Osteoblast (primary cell): ENCODE measurements around the gene AP3S2. TPM values are rescaled to one million over a fixed set of nuclear protein-coding genes. Genes with fewer than 3 reads are reported as not detected.

Experiments
- DNase-seq: peaks from one replicate; pipeline ENCODE4 v3.0.0; 2011; ENCODE audit warnings: low spot score, mixed read lengths; ENCODE audit not compliant: insufficient read length; ENCODE audit errors: missing footprints
- H2AFZ ChIP-seq: 2 replicates; pipeline ENCODE4 v1.6.0; 2011; ENCODE audit warnings: mild to moderate bottlenecking, low read length
- H3K27ac ChIP-seq: 2 replicates; pipeline ENCODE4 v1.5.1; 2011; ENCODE audit warnings: mild to moderate bottlenecking, low read depth, low read length, moderate library complexity
- H3K27me3 ChIP-seq: 2 replicates; pipeline ENCODE4 v1.6.0; 2012; ENCODE audit warnings: mild to moderate bottlenecking, control low read depth, inconsistent platforms, low read length, moderate library complexity; ENCODE audit not compliant: insufficient read depth
- H3K36me3 ChIP-seq: 2 replicates; pipeline ENCODE4 v1.5.1; 2011; ENCODE audit warnings: mild to moderate bottlenecking, low read length, control low read depth, moderate library complexity; ENCODE audit not compliant: insufficient read depth
- H3K4me1 ChIP-seq: 2 replicates; pipeline ENCODE4 v1.5.1; 2011; ENCODE audit warnings: mild to moderate bottlenecking, low read length, control low read depth, moderate library complexity; ENCODE audit not compliant: insufficient read depth
- H3K4me2 ChIP-seq: 2 replicates; pipeline ENCODE4 v1.6.0; 2011; ENCODE audit warnings: mild to moderate bottlenecking, low read length; ENCODE audit not compliant: insufficient read depth
- H3K4me3 ChIP-seq: fragments of 200-600 bp; sonication (generic); 3 replicates; pipeline ENCODE4 v1.5.1; 2012; ENCODE audit warnings: mild to moderate bottlenecking, low read length, inconsistent platforms; ENCODE audit not compliant: insufficient read depth
- H3K79me2 ChIP-seq: 2 replicates; pipeline ENCODE4 v1.6.0; 2012; ENCODE audit warnings: mild to moderate bottlenecking, low read length, control low read depth, inconsistent platforms; ENCODE audit not compliant: insufficient read depth
- H3K9me3 ChIP-seq: 2 replicates; pipeline ENCODE4 v1.5.1; 2011; ENCODE audit warnings: low read depth, low read length, control low read depth
- H4K20me1 ChIP-seq: 2 replicates; pipeline ENCODE4 v1.6.0; 2012; ENCODE audit warnings: mild to moderate bottlenecking, low read length, control low read depth; ENCODE audit not compliant: insufficient read depth
- total RNA-seq: library from RNA; depleted of rRNA; stranded (reverse); fragments of >200 nt; gene quantifications from 2 replicates; pipeline ENCODE4 v1.2.3, GENCODE V29; 2012
- TF ChIP-seq, protein P1 (sequence below): IDR thresholded peaks from 2 replicates; pipeline ENCODE4 v1.5.1; 2011; ENCODE audit warnings: mild to moderate bottlenecking, low read depth, low read length, moderate library complexity; ENCODE audit errors: extremely low read depth

AP3S2 gene
- total RNA-seq, 1 donor, result 63.7 TPM

DNA sequence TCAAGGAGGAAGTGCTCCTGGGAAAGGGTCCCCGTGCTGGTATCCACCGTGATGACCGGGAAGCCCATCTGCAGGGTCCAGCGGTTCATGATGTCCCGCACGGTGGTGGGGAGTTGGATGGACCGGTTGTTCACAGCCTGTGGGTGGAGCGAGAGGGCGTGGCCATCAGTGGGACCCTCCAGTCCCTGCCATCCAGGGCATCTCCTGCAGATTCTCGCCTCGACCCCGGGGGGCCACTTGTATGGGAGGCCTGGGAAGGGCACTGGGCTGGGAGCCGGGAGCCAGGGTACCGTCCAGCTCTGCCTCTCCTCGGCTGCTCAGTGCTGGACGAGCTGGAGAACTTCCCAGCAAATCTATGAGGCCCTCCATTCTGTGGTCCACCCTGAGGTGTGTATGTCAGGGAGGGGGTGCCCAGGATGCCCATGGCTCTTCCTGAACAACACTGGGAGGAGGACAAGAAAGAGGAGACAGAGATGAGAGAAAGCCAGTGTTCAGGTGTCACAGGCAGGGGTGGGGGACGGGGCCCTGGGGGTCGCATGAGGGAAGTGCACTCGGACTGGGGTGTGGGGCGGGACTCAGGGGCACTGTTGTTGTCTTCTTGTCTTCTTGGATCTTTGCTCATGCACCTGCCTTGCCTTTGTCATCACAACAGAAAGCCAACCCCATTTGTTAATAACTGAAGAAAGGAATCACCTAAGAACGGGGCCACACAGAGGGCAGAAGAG lies 92.2 kb downstream of the AP3S2 start:
- Histone ChIP-seq H3K79me2 (peaks cover 53% of the 10 kb centered on the region), H3K4me1 (no peaks in the 10 kb centered on the region), H3K9me3 (no peaks in the 10 kb centered on the region), H3K36me3 (peaks cover 89% of the 10 kb centered on the region), H3K27ac (no peak overlapping the region), H4K20me1 (peaks cover 51% of the 10 kb centered on the region), H3K4me3 (no peak overlapping the region), H2AFZ (no peak overlapping the region), H3K27me3 (no peaks in the 10 kb centered on the region), H3K4me2 (no peak overlapping the region)
- TF ChIP-seq, protein P1, sequence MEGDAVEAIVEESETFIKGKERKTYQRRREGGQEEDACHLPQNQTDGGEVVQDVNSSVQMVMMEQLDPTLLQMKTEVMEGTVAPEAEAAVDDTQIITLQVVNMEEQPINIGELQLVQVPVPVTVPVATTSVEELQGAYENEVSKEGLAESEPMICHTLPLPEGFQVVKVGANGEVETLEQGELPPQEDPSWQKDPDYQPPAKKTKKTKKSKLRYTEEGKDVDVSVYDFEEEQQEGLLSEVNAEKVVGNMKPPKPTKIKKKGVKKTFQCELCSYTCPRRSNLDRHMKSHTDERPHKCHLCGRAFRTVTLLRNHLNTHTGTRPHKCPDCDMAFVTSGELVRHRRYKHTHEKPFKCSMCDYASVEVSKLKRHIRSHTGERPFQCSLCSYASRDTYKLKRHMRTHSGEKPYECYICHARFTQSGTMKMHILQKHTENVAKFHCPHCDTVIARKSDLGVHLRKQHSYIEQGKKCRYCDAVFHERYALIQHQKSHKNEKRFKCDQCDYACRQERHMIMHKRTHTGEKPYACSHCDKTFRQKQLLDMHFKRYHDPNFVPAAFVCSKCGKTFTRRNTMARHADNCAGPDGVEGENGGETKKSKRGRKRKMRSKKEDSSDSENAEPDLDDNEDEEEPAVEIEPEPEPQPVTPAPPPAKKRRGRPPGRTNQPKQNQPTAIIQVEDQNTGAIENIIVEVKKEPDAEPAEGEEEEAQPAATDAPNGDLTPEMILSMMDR, result no peak
- DNase-seq, result peak; percentile 68

DNA sequence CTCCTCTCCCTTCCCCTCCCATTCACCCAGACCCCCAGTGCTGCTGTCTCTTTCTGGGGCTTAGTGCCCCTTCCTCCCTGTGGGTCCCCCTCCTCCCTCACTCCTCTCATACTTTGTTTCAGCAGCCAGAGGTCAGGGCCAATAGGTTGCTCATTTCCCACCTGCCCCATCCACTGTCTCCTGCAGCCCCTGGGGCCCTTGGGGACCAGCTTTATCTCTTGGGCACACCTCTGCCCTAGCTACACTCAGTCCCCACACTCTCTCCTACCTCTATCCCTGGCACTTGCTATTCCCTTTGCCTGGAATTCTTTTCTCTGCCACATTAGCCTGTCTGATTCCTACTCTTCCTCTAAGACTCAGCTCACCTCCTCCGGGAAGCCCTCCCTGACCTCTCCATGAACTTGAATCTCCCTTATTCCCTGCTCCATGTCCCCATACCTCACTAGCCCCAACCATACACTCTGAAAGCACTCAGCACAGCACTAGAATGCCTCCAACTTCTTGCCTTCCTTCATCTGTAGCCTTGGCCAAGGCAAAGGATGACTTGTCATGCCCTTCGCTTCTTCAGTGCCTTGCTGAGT lies 93.8 kb downstream of the AP3S2 start:
- Histone ChIP-seq H2AFZ (no peak overlapping the region), H3K4me3 (no peak overlapping the region), H3K36me3 (peaks cover 86% of the 10 kb centered on the region), H3K4me1 (peaks cover 5% of the 10 kb centered on the region), H3K27me3 (no peaks in the 10 kb centered on the region), H3K9me3 (no peaks in the 10 kb centered on the region), H3K27ac (peak overlapping the region; percentile 5), H3K79me2 (peaks cover 41% of the 10 kb centered on the region), H3K4me2 (no peak overlapping the region), H4K20me1 (peaks cover 39% of the 10 kb centered on the region)
- peak; percentile 59 for DNase-seq
- TF ChIP-seq, protein P1, result no peak

DNA sequence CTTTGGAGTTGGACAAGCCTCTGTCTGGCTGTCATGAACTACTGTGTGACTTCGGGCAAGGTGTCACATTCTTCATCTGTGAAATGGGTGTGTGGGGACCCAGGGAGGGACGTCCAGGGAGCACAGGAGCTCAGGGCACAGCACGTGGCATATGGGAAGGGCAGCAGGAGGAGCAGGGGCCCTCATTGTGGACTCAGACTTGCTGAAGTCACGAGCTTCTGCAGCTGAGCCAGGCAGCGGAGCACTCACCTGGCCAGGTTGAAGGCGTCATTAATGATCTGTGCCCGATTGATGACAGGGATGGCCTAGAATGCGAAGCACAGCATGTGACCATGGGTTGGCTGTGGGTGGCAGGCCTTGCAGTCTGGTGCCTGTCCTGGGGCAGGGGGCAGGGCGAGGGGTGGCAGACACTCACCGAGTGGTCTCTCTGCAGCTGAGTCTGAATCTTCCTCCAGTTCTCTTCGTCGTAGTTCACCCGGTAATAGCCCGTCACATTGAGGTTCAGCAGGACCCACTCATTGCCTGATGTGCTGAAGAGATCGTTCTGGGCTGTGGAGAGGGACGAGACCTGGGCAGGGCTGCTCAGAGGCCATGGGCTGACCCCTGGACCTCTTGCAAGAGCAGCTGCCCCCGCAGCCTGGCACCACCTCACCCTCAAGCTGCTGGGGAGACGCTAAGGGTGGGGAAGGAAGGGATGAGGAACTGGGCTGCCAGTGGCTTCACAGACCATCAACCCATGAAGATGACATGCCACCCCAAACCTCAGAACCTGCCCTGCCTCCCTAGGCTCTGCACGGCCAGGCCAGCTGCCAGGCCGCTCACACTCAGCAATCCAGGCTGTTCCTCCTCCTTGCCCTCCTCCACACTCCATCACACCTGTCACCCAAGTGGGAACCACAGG lies 94.5 kb downstream of the AP3S2 start:
- TF ChIP-seq, protein P1, result no peak
- H3K36me3 ChIP-seq, result peaks cover 86% of the 10 kb centered on the region

More for the DNA sequence above, 94.5 kb downstream of the AP3S2 start:
- H3K27me3 ChIP-seq, result no peaks in the 10 kb centered on the region
- no peaks in the 10 kb centered on the region for H3K9me3 ChIP-seq
- H3K27ac ChIP-seq, result no peak overlapping the region
- H3K4me1 ChIP-seq, result peaks cover 12% of the 10 kb centered on the region
- peak; percentile 54 for DNase-seq
- H2AFZ ChIP-seq, result no peak overlapping the region
- H3K4me2 ChIP-seq, result no peak overlapping the region
- peaks cover 36% of the 10 kb centered on the region for H4K20me1 ChIP-seq
- no peak overlapping the region for H3K4me3 ChIP-seq
- H3K79me2 ChIP-seq, result peaks cover 37% of the 10 kb centered on the region
